KBM-7 (cell line): Measurements from ENCODE around the gene C15orf62.
A peak's percentile ranks its signal among the peaks of the same experiment; 100 is the strongest.

Experiments used
- DNase-seq: peaks from one replicate; pipeline ENCODE4 v3.0.0-alpha.2; 2015
- in situ Hi-C: fragments of 300-500 bp; cut with MboI; formaldehyde crosslinking; loops from 2 replicates; pipeline ENCODE4 v1.14.3; 2020; ENCODE audit warnings: low sequenced_read_pairs, low pct_unique_long_range_greater_than_20kb, mixed read lengths

Gene C15orf62

GRCh38 chr15:40775007-40775406 lies 5.2 kb downstream of the C15orf62 start:
- no peak for DNase-seq
- in situ Hi-C loops: no loop called here

GRCh38 chr15:40775740-40776536 lies 6.2 kb downstream of the C15orf62 start:
- in situ Hi-C loops: no loop called here

GRCh38 chr15:40776537-40777141 lies 6.9 kb downstream of the C15orf62 start:
- in situ Hi-C loops: no loop called here
- DNase-seq: no peak

More at GRCh38 chr15:40775740-40776536, 6.2 kb downstream of the C15orf62 start:
- no peak for DNase-seq

GRCh38 chr15:40782609-40783227 lies 12.9 kb downstream of the C15orf62 start:
- peak; percentile 71 for DNase-seq
- in situ Hi-C loops: no loop called here

- no peak for DNase-seq
- in situ Hi-C loops: no loop called here
Measured at GRCh38 chr15:40785164-40785563, 15.4 kb downstream of the C15orf62 start.

- DNase-seq: no peak
- in situ Hi-C loops: no loop called here
Measured at GRCh38 chr15:40785814-40786213, 16.0 kb downstream of the C15orf62 start.

- peak; percentile 88 for DNase-seq
Measured at GRCh38 chr15:40787344-40787841, 17.6 kb downstream of the C15orf62 start.

GRCh38 chr15:40787991-40788390 lies 18.2 kb downstream of the C15orf62 start:
- DNase-seq: no peak
- in situ Hi-C loops: no loop called here

More at GRCh38 chr15:40787344-40787841, 17.6 kb downstream of the C15orf62 start:
- in situ Hi-C loops: no loop called here

- DNase-seq: no peak
- in situ Hi-C loops: no loop called here
Measured at GRCh38 chr15:40789119-40789518, 19.3 kb downstream of the C15orf62 start.

GRCh38 chr15:40789999-40790398 lies 20.2 kb downstream of the C15orf62 start:
- in situ Hi-C loops: no loop called here
- DNase-seq: no peak

- in situ Hi-C loops: no loop called here
- DNase-seq: no peak
Measured at GRCh38 chr15:40790718-40791117, 20.9 kb downstream of the C15orf62 start.

GRCh38 chr15:40792394-40792793 lies 22.6 kb downstream of the C15orf62 start:
- DNase-seq: no peak
- in situ Hi-C loops: no loop called here

- DNase-seq: no peak
- in situ Hi-C loops: no loop called here
Measured at GRCh38 chr15:40793216-40793989, 23.6 kb downstream of the C15orf62 start.

GRCh38 chr15:40796041-40796440 lies 26.3 kb downstream of the C15orf62 start:
- in situ Hi-C loops: no loop called here
- DNase-seq: no peak

- in situ Hi-C loops: no loop called here
- no peak for DNase-seq
Measured at GRCh38 chr15:40796512-40796911, 26.7 kb downstream of the C15orf62 start.

- no peak for DNase-seq
- in situ Hi-C loops: no loop called here
Measured at GRCh38 chr15:40799523-40799922, 29.7 kb downstream of the C15orf62 start.

- in situ Hi-C loops: no loop called here
- DNase-seq: no peak
Measured at GRCh38 chr15:40803076-40803475, 33.3 kb downstream of the C15orf62 start.

- in situ Hi-C loops: no loop called here
- no peak for DNase-seq
Measured at GRCh38 chr15:40803688-40804087, 33.9 kb downstream of the C15orf62 start.

- no peak for DNase-seq
- in situ Hi-C loops: no loop called here
Measured at GRCh38 chr15:40806672-40807027, 36.9 kb downstream of the C15orf62 start.
